ENCODE results near the gene PLXNA4. TPM values are rescaled to one million over a fixed set of nuclear protein-coding genes. Genes with fewer than 3 reads are reported as not detected.

PLXNA4 gene
- total RNA-seq, 2 donors from 2014 or later = 2.1 to 8.2 TPM

- Histone ChIP-seq H3K4me1 (no peaks in the 10 kb centered on the region), H3K4me3 (no peak overlapping the region), H3K27ac (no peak overlapping the region), H3K36me3 (replicated peaks in 1 of 2; ENCODE audit: insufficient read depth in 1 of 2, low read depth in 2 of 2) (no peaks in the 10 kb centered on the region), H3K9me3 (no peaks in the 10 kb centered on the region), H3K27me3 (no peaks in the 10 kb centered on the region)
- TF ChIP-seq POLR2A (IDR thresholded peaks at IDR 0.05) = no peak
- TF ChIP-seq CTCF (IDR thresholded peaks at IDR 0.05) = no peak
- no peak for DNase-seq
- intact Hi-C loops (cut with DNase I) = no loop called here
- WGBS, 2 donors = 81 to 85% methylated on average over 5 of the region's 5 CpGs
- ATAC-seq = no peak
Observed at GRCh38 chr7:132364226-132364625, 212.0 kb downstream of the PLXNA4 start.

GRCh38 chr7:132362059-132362458 lies 214.2 kb downstream of the PLXNA4 start:
- no peaks in the 10 kb centered on the region for H3K4me1 ChIP-seq
- no peak overlapping the region for H3K4me3 ChIP-seq
- intact Hi-C loops (cut with DNase I) = no loop called here
- 93 to 95% methylated on average over 2 of the region's 2 CpGs for WGBS, 2 donors
- TF ChIP-seq POLR2A (IDR thresholded peaks at IDR 0.05) (no peak), CTCF (IDR thresholded peaks at IDR 0.05) (no peak)
- ATAC-seq (no peak), DNase-seq (no peak)
- H3K9me3 ChIP-seq = no peaks in the 10 kb centered on the region
- H3K36me3 ChIP-seq (replicated peaks in 1 of 2; ENCODE audit: insufficient read depth in 1 of 2, low read depth in 2 of 2) = no peaks in the 10 kb centered on the region
- H3K27me3 ChIP-seq = no peaks in the 10 kb centered on the region
- no peak overlapping the region for H3K27ac ChIP-seq

GRCh38 chr7:132361146-132361545 lies 215.1 kb downstream of the PLXNA4 start:
- 70 to 79% methylated on average over 5 of the region's 5 CpGs for WGBS, 2 donors
- TF ChIP-seq CTCF (IDR thresholded peaks at IDR 0.05) = no peak
- Histone ChIP-seq H3K9me3 (no peaks in the 10 kb centered on the region), H3K27me3 (no peaks in the 10 kb centered on the region), H3K27ac (no peak overlapping the region), H3K36me3 (replicated peaks in 1 of 2; ENCODE audit: insufficient read depth in 1 of 2, low read depth in 2 of 2) (no peaks in the 10 kb centered on the region), H3K4me3 (no peak overlapping the region), H3K4me1 (no peaks in the 10 kb centered on the region)
- intact Hi-C loops (cut with DNase I) = no loop called here
- ATAC-seq (no peak), DNase-seq (no peak)

- no peak overlapping the region for H3K27ac ChIP-seq
- no peak overlapping the region for H3K4me3 ChIP-seq
- no peaks in the 10 kb centered on the region for H3K27me3 ChIP-seq
- H3K9me3 ChIP-seq = no peaks in the 10 kb centered on the region
- no peaks in the 10 kb centered on the region for H3K4me1 ChIP-seq
- TF ChIP-seq CTCF (IDR thresholded peaks at IDR 0.05) = no peak
- intact Hi-C loops (cut with DNase I) = no loop called here
- no peaks in the 10 kb centered on the region for H3K36me3 ChIP-seq (replicated peaks in 1 of 2; ENCODE audit: insufficient read depth in 1 of 2, low read depth in 2 of 2)
- ATAC-seq (no peak), DNase-seq (no peak)
- WGBS, 2 donors = 91 to 93% methylated on average over 3 of the region's 3 CpGs
Observed at GRCh38 chr7:132359743-132360142, 216.5 kb downstream of the PLXNA4 start.

GRCh38 chr7:132355048-132355447 lies 221.2 kb downstream of the PLXNA4 start:
- ATAC-seq (no peak), DNase-seq (no peak)
- Histone ChIP-seq H3K27me3 (no peaks in the 10 kb centered on the region), H3K9me3 (no peaks in the 10 kb centered on the region), H3K27ac (no peak overlapping the region), H3K4me1 (no peaks in the 10 kb centered on the region), H3K4me3 (no peak overlapping the region), H3K36me3 (replicated peaks in 1 of 2; ENCODE audit: insufficient read depth in 1 of 2, low read depth in 2 of 2) (no peaks in the 10 kb centered on the region)
- intact Hi-C loops (cut with DNase I) = no loop called here
- TF ChIP-seq POLR2A (IDR thresholded peaks at IDR 0.05) (no peak), CTCF (IDR thresholded peaks at IDR 0.05) (no peak)
- 57 to 58% methylated on average over 5 of the region's 5 CpGs for WGBS, 2 donors

Data from body of pancreas (tissue), 4 donors.